Ascending aorta (tissue), 2 donors: ENCODE data around the gene SAMSN1. TPM values are rescaled to one million over a fixed set of nuclear protein-coding genes. Genes with fewer than 3 reads are reported as not detected.

Experiments used
- DNase-seq, 2 donors: peaks; one replicate each; pipeline ENCODE4 v3.0.0-alpha.2; 2019; ENCODE audit warnings: low spot score in 2 of 2
- H3K27ac ChIP-seq, 2 donors: fragments of 200-600 bp; sonication (generic); one replicate each; pipeline ENCODE4 v1.5.1; 2016 to 2017; ENCODE audit warnings: mild to moderate bottlenecking in 1 of 2
- H3K27me3 ChIP-seq: fragments of 200-600 bp; sonication (generic); one replicate; pipeline ENCODE4 v1.5.1; 2017
- H3K36me3 ChIP-seq, 2 donors: fragments of 200-600 bp; sonication (generic); one replicate each; pipeline ENCODE4 v1.5.1; 2016
- H3K4me1 ChIP-seq, 2 donors: fragments of 200-600 bp; sonication (generic); one replicate each; pipeline ENCODE4 v1.5.1; 2016 to 2017; ENCODE audit warnings: mild to moderate bottlenecking in 1 of 2
- H3K4me3 ChIP-seq, 2 donors: fragments of 200-600 bp; sonication (generic); one replicate each; pipeline ENCODE4 v1.5.1; 2016 to 2017; ENCODE audit warnings: mild to moderate bottlenecking in 1 of 2
- H3K9me3 ChIP-seq, 2 donors: fragments of 200-600 bp; sonication (generic); one replicate each; pipeline ENCODE4 v1.5.1; 2016
- intact Hi-C: fragments of 100-400 bp; cut with DNase I; formaldehyde crosslinking; loops from one replicate; pipeline ENCODE4 v1.15.1; 2023
- total RNA-seq: library from RNA; depleted of rRNA; stranded (reverse); fragments of >200 nt; gene quantifications from one replicate; pipeline ENCODE4 v1.1.0, GENCODE V29; 2016
- TF ChIP-seq, protein P1 (sequence below), 3 experiments: fragments of 200-600 bp in 2 of 3; fragments of 450-650 bp in 1 of 3; sonication (generic) in 2 of 3; IDR thresholded peaks; one replicate each; pipeline ENCODE4 v1.5.1; 2016 to 2019; ENCODE audit warnings: antibody characterized with exemption in 3 of 3, mild to moderate bottlenecking in 1 of 3, moderate library complexity in 1 of 3

SAMSN1 gene
- total RNA-seq, 1 donor from 2014 or later: 6.1 TPM

DNA sequence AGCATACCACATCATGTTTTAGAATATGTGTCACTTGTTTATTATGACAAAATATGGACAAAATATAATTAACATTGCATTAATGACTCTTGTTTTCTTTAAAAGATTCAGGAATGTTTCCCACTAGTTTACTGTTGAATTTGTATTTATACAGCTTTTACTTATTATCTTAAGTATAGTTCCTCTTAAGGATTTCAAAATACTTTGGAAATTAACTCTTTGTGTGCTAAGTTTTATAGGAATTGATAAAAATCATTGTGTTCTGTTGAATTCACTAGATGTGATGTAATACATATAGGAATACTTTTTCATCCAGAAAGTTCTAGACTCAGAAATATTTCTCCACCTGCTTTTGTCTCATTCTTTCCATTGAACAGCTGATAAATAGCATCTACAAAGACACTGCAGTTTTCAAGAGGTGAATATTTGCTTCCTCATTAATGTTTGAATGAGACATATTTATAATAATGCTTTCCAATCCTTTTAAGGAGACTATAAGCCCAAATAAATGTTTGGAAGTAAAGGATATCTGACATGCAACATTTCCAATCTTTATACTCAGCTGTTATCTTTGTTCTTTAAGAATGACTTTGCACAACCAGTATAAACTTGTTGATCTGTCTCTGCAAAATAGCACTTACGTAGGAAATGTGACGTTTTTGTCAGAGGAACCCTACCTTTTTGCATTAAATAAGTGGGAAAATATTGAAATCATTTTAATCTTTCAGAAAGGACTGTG is 38.4 kb upstream of the SAMSN1 start:
- H3K9me3 ChIP-seq: no peaks in the 10 kb centered on the region
- TF ChIP-seq, protein P1, sequence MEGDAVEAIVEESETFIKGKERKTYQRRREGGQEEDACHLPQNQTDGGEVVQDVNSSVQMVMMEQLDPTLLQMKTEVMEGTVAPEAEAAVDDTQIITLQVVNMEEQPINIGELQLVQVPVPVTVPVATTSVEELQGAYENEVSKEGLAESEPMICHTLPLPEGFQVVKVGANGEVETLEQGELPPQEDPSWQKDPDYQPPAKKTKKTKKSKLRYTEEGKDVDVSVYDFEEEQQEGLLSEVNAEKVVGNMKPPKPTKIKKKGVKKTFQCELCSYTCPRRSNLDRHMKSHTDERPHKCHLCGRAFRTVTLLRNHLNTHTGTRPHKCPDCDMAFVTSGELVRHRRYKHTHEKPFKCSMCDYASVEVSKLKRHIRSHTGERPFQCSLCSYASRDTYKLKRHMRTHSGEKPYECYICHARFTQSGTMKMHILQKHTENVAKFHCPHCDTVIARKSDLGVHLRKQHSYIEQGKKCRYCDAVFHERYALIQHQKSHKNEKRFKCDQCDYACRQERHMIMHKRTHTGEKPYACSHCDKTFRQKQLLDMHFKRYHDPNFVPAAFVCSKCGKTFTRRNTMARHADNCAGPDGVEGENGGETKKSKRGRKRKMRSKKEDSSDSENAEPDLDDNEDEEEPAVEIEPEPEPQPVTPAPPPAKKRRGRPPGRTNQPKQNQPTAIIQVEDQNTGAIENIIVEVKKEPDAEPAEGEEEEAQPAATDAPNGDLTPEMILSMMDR (IDR thresholded peaks at IDR 0.05): no peak
- no peaks in the 10 kb centered on the region for H3K36me3 ChIP-seq
- H3K27ac ChIP-seq: no peak overlapping the region
- intact Hi-C loops: no loop called here
- no peak overlapping the region for H3K4me3 ChIP-seq
- H3K27me3 ChIP-seq: no peaks in the 10 kb centered on the region
- H3K4me1 ChIP-seq: no peaks in the 10 kb centered on the region
- no peak for DNase-seq

DNA sequence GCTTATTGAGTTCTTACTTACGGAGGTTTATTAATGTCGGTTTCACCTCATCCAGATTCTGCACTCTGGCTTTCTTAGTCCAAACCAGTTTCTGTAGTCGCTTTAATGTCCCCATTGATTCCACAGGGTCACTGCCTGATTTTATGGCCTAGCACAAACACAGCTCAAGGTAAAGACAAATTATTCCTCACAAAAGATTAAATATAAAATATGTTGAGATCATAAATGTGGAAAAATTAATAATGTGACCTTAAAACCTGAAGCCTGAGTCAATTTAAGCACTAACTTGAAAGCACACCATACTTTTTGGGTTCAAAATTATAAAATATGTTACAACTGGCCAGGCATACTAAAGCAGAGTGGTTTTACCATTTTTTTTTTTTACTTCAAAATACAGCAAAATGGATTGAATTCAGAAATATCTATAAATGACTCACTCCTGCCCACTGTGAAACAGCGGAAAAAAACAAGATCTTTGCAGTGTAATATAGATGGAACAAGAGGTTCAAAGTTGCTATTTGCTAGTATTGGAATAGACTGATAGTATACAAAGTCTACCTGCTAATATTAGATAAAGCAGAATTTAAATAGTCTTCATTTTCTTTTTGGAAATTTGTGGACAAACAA is 37.6 kb upstream of the SAMSN1 start:
- Histone ChIP-seq H3K27me3 (no peaks in the 10 kb centered on the region), H3K4me3 (no peak overlapping the region), H3K9me3 (no peaks in the 10 kb centered on the region), H3K27ac (no peak overlapping the region), H3K4me1 (no peaks in the 10 kb centered on the region), H3K36me3 (no peaks in the 10 kb centered on the region)
- no peak for DNase-seq
- intact Hi-C loops: no loop called here
- TF ChIP-seq, protein P1 (IDR thresholded peaks at IDR 0.05): no peak

GRCh38 chr21:14582934-14583628 is 37.0 kb upstream of the SAMSN1 start:
- Histone ChIP-seq H3K36me3 (no peaks in the 10 kb centered on the region), H3K27me3 (no peaks in the 10 kb centered on the region), H3K4me1 (no peaks in the 10 kb centered on the region), H3K27ac (no peak overlapping the region), H3K9me3 (no peaks in the 10 kb centered on the region), H3K4me3 (no peak overlapping the region)
- TF ChIP-seq, protein P1 (IDR thresholded peaks at IDR 0.05): no peak
- intact Hi-C loops: no loop called here
- DNase-seq: no peak

GRCh38 chr21:14581902-14582457 is 35.9 kb upstream of the SAMSN1 start:
- intact Hi-C loops: no loop called here
- no peak for DNase-seq
- no peaks in the 10 kb centered on the region for H3K27me3 ChIP-seq
- H3K4me3 ChIP-seq: no peak overlapping the region
- no peak overlapping the region for H3K27ac ChIP-seq
- H3K36me3 ChIP-seq: no peaks in the 10 kb centered on the region
- no peaks in the 10 kb centered on the region for H3K4me1 ChIP-seq
- H3K9me3 ChIP-seq: no peaks in the 10 kb centered on the region
- TF ChIP-seq, protein P1 (IDR thresholded peaks at IDR 0.05): no peak

- DNase-seq: no peak
- TF ChIP-seq, protein P1 (IDR thresholded peaks at IDR 0.05): no peak
- Histone ChIP-seq H3K27me3 (no peaks in the 10 kb centered on the region), H3K4me3 (no peak overlapping the region), H3K4me1 (no peaks in the 10 kb centered on the region), H3K27ac (no peak overlapping the region), H3K36me3 (no peaks in the 10 kb centered on the region), H3K9me3 (no peaks in the 10 kb centered on the region)
- intact Hi-C loops: no loop called here
Measured at GRCh38 chr21:14573244-14573643, 27.1 kb upstream of the SAMSN1 start.
